DND-41 (cell line): Measurements from ENCODE around the gene LAMC3.

Source experiments
- ATAC-seq: fragments of 200-7000 bp; cut with Tn5 transposase; 3 replicates; pipeline ENCODE4 v1.9.1; 2021; ENCODE audit warnings: low read depth; ENCODE audit not compliant: insufficient read depth
- DNase-seq: peaks from one replicate; pipeline ENCODE4 v3.0.0-alpha.2; 2020
- H2AFZ ChIP-seq: 2 replicates; pipeline ENCODE4 v1.6.0; 2012; ENCODE audit warnings: low read depth, low read length
- H3K27ac ChIP-seq: 2 replicates; pipeline ENCODE4 v1.5.1; 2012; ENCODE audit warnings: low read length, inconsistent platforms
- H3K27me3 ChIP-seq: fragments of 200-600 bp; sonication (generic); 2 replicates; pipeline ENCODE4 v1.6.0; 2012; ENCODE audit warnings: low read length, mild to moderate bottlenecking, inconsistent platforms; ENCODE audit not compliant: insufficient read depth, poor library complexity
- H3K36me3 ChIP-seq: 2 replicates; pipeline ENCODE4 v1.5.1; 2012; ENCODE audit warnings: low read length, inconsistent platforms; ENCODE audit not compliant: insufficient read depth
- H3K4me1 ChIP-seq: 2 replicates; pipeline ENCODE4 v1.5.1; 2012; ENCODE audit warnings: mild to moderate bottlenecking, low read length; ENCODE audit not compliant: insufficient read depth
- H3K4me2 ChIP-seq: 2 replicates; pipeline ENCODE4 v1.6.0; 2012; ENCODE audit warnings: mild to moderate bottlenecking, moderate library complexity, low read length, inconsistent platforms; ENCODE audit not compliant: insufficient read depth
- H3K4me3 ChIP-seq, 2 experiments: fragments of 200-600 bp in 1 of 2; shearing (Covaris generic) in 1 of 2; 2 replicates each; pipeline ENCODE4 v1.5.1; 2012 to 2016; ENCODE audit warnings: inconsistent platforms in 2 of 2, low read length in 2 of 2, mild to moderate bottlenecking in 2 of 2, low read depth in 1 of 2, moderate library complexity in 1 of 2
- H3K79me2 ChIP-seq: 2 replicates; pipeline ENCODE4 v1.6.0; 2012; ENCODE audit warnings: low read length, inconsistent platforms; ENCODE audit not compliant: insufficient read depth
- H3K9ac ChIP-seq: 2 replicates; pipeline ENCODE4 v1.6.0; 2012; ENCODE audit warnings: low read depth, mild to moderate bottlenecking, inconsistent platforms, low read length, moderate library complexity
- H3K9me3 ChIP-seq: 2 replicates; pipeline ENCODE4 v1.5.1; 2012; ENCODE audit warnings: low read length, moderate library complexity, mild to moderate bottlenecking, inconsistent platforms; ENCODE audit not compliant: insufficient read depth, severe bottlenecking
- H4K20me1 ChIP-seq: 2 replicates; pipeline ENCODE4 v1.6.0; 2012; ENCODE audit warnings: low read length; ENCODE audit not compliant: insufficient read depth
- CTCF ChIP-seq: IDR thresholded peaks from 2 replicates; pipeline ENCODE4 v1.5.1; 2012; ENCODE audit warnings: borderline replicate concordance, low read length, moderate library complexity, mild to moderate bottlenecking; ENCODE audit not compliant: poor library complexity, severe bottlenecking; ENCODE audit errors: extremely low read depth
- EZH2 ChIP-seq: IDR thresholded peaks from 3 replicates; pipeline ENCODE4 v1.6.1; 2012; ENCODE audit warnings: borderline replicate concordance, low read depth, mild to moderate bottlenecking, moderate library complexity, low read length, inconsistent platforms; ENCODE audit not compliant: severe bottlenecking

The LAMC3 gene

DNA sequence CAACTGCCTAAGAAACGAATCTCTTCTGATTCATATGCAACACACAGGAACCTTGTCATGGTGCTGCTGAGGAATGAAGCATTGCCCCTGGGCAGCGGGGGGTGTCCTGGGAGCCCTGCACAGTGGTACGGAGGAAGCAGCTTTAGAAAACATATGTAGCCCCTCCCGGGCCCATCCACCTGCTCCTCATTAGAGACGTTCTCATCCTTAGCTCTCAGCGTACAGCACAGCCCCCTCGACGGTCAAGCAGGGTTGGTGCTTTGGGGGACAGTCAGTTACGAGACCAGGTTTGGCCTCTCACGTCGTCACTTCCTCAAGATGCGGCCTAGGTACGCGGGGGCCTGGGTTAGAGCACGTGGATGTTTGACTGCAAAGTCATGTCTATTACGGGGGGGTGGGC is 28.4 kb upstream of the LAMC3 start:
- H3K4me3 ChIP-seq = no peak overlapping the region
- no peaks in the 10 kb centered on the region for H3K36me3 ChIP-seq
- no peaks in the 10 kb centered on the region for H3K4me1 ChIP-seq
- no peak overlapping the region for H3K4me2 ChIP-seq
- H3K9me3 ChIP-seq = no peaks in the 10 kb centered on the region
- no peak for ATAC-seq
- no peaks in the 10 kb centered on the region for H4K20me1 ChIP-seq
- no peak overlapping the region for H3K9ac ChIP-seq
- H2AFZ ChIP-seq = no peak overlapping the region
- no peaks in the 10 kb centered on the region for H3K27me3 ChIP-seq
- H3K79me2 ChIP-seq = no peaks in the 10 kb centered on the region
- no peak for TF ChIP-seq EZH2
- TF ChIP-seq CTCF = no peak
- H3K27ac ChIP-seq = no peak overlapping the region
- DNase-seq = no peak

- TF ChIP-seq CTCF = no peak
- no peak for TF ChIP-seq EZH2
Measured at GRCh38 chr9:130981002-130981755, 27.8 kb upstream of the LAMC3 start.

GRCh38 chr9:130981756-130982137 is 27.2 kb upstream of the LAMC3 start:
- H3K4me2 ChIP-seq = no peak overlapping the region
- H3K9me3 ChIP-seq = no peaks in the 10 kb centered on the region
- TF ChIP-seq CTCF = no peak
- TF ChIP-seq EZH2 = no peak
- H3K4me3 ChIP-seq = no peak overlapping the region
- no peak overlapping the region for H3K27ac ChIP-seq
- H3K4me1 ChIP-seq = no peaks in the 10 kb centered on the region
- H3K27me3 ChIP-seq = no peaks in the 10 kb centered on the region
- no peaks in the 10 kb centered on the region for H4K20me1 ChIP-seq
- ATAC-seq = no peak
- no peaks in the 10 kb centered on the region for H3K36me3 ChIP-seq
- H3K9ac ChIP-seq = no peak overlapping the region
- no peak overlapping the region for H2AFZ ChIP-seq
- no peaks in the 10 kb centered on the region for H3K79me2 ChIP-seq
- no peak for DNase-seq

More at GRCh38 chr9:130981002-130981755, 27.8 kb upstream of the LAMC3 start:
- ATAC-seq (no peak), DNase-seq (no peak)
- no peaks in the 10 kb centered on the region for H3K36me3 ChIP-seq
- no peak overlapping the region for H3K27ac ChIP-seq
- no peak overlapping the region for H2AFZ ChIP-seq
- no peak overlapping the region for H3K4me3 ChIP-seq
- no peaks in the 10 kb centered on the region for H4K20me1 ChIP-seq
- no peak overlapping the region for H3K4me2 ChIP-seq
- no peaks in the 10 kb centered on the region for H3K9me3 ChIP-seq
- H3K27me3 ChIP-seq = no peaks in the 10 kb centered on the region
- H3K79me2 ChIP-seq = no peaks in the 10 kb centered on the region
- no peaks in the 10 kb centered on the region for H3K4me1 ChIP-seq
- H3K9ac ChIP-seq = no peak overlapping the region
